HepG2 (cell line): ENCODE data around the gene ADGRG1.

ENCODE experiments used
- NR2F2 ChIP-seq: IDR thresholded peaks from 2 replicates; pipeline ENCODE4 v1.6.1; 2012; ENCODE audit warnings: low read depth, inconsistent platforms, borderline replicate concordance
- POLR2A ChIP-seq, 2 experiments: IDR thresholded peaks; 2 replicates each; pipeline ENCODE4 v1.6.1; 2011; ENCODE audit warnings: low read depth in 2 of 2, low read length in 2 of 2, mild to moderate bottlenecking in 1 of 2, moderate library complexity in 1 of 2; ENCODE audit not compliant: insufficient read depth in 1 of 2
- ZSCAN12 ChIP-seq: sonication (generic); formaldehyde crosslinking; IDR thresholded peaks from 2 replicates; pipeline ENCODE4 v1.9.0; 2021; ENCODE audit warnings: mild to moderate bottlenecking, missing genetic modification reagents

- TF ChIP-seq NR2F2 (no peak), ZSCAN12 (CRISPR knock-in tag) (no peak), POLR2A (IDR thresholded peaks at IDR 0.05; ENCODE audit: insufficient read depth in 1 of 2, low read depth in 2 of 2, low read length in 2 of 2) (no peak)
Measured at GRCh38 chr16:57658130-57658877, 29.9 kb downstream of the ADGRG1 start.
